NT2/D1 (cell line): ENCODE data around the gene HABP2.

Experiments
- DNase-seq: peaks from one replicate; pipeline ENCODE4 v3.0.0-alpha.2; 2011; ENCODE audit warnings: low read depth, low spot score
- H3K27me3 ChIP-seq: 2 replicates; pipeline ENCODE4 v1.6.0; 2011; ENCODE audit warnings: mild to moderate bottlenecking; ENCODE audit not compliant: insufficient read length, insufficient read depth
- H3K36me3 ChIP-seq: 2 replicates; pipeline ENCODE4 v1.6.1; 2011; ENCODE audit warnings: mild to moderate bottlenecking, low read length, mixed read lengths; ENCODE audit not compliant: insufficient read depth, insufficient read length
- H3K4me1 ChIP-seq: 2 replicates; pipeline ENCODE4 v1.5.1; 2011; ENCODE audit not compliant: insufficient read depth, insufficient read length
- H3K4me3 ChIP-seq: 2 replicates; pipeline ENCODE4 v1.5.1; 2011; ENCODE audit warnings: low read depth; ENCODE audit not compliant: insufficient read length
- H3K9ac ChIP-seq: 2 replicates; pipeline ENCODE4 v1.6.0; 2011; ENCODE audit warnings: low read depth; ENCODE audit not compliant: insufficient read length
- H3K9me3 ChIP-seq: 2 replicates; pipeline ENCODE4 v1.5.1; 2011; ENCODE audit warnings: mild to moderate bottlenecking, low read length; ENCODE audit not compliant: insufficient read depth
- SUZ12 ChIP-seq: IDR thresholded peaks from 2 replicates; pipeline ENCODE4 v1.6.1; 2011; ENCODE audit not compliant: insufficient read length, insufficient read depth; ENCODE audit errors: extremely low read depth
- YY1 ChIP-seq: IDR thresholded peaks from 2 replicates; pipeline ENCODE4 v1.6.1; 2011; ENCODE audit not compliant: insufficient read length, insufficient read depth
- ZNF274 ChIP-seq: IDR thresholded peaks from 2 replicates; pipeline ENCODE4 v1.6.1; 2011; ENCODE audit warnings: mild to moderate bottlenecking, low read depth, low read length

HABP2 gene

GRCh38 chr10:113555245-113555644 lies 2.4 kb downstream of the HABP2 start:
- DNase-seq: no peak
- H3K9me3 ChIP-seq: 0 out of 2 replicates have a peak, but pooled peaks cover 1% of the 10 kb centered on the region
- peaks cover 11% of the 10 kb centered on the region for H3K27me3 ChIP-seq
- no peak overlapping the region for H3K4me3 ChIP-seq
- no peak overlapping the region for H3K9ac ChIP-seq
- H3K4me1 ChIP-seq: peaks cover 18% of the 10 kb centered on the region
- TF ChIP-seq SUZ12 (no peak), ZNF274 (no peak), YY1 (no peak)
- no peaks in the 10 kb centered on the region for H3K36me3 ChIP-seq

GRCh38 chr10:113555751-113556150 lies 2.9 kb downstream of the HABP2 start:
- Histone ChIP-seq H3K4me3 (no peak overlapping the region), H3K9ac (no peak overlapping the region), H3K36me3 (no peaks in the 10 kb centered on the region), H3K27me3 (peaks cover 16% of the 10 kb centered on the region), H3K9me3 (0 out of 2 replicates have a peak, but pooled peaks cover 5% of the 10 kb centered on the region), H3K4me1 (peaks cover 20% of the 10 kb centered on the region)
- peak; percentile 30 for DNase-seq
- TF ChIP-seq ZNF274 (no peak), YY1 (no peak), SUZ12 (no peak)

DNA sequence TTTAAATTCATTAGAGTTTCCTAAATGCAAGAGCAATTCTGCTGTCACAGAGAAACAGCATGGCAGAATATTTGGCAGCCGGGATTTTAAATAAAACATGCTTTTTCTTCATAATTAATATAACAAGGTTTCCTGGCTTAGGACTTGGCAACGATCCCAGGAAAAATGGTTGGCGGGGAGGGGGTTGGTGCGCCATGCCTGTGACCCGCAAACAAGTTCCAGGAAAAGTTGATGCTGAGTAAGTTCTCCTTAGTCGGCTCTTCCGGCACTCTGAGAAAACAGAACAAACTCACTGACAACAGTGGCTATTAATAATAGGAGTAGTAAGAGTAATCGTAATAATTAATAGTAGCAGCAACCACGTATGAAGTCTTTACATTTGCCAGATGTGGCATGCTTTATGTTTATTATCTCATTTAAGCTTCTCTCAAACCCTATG lies 4.6 kb downstream of the HABP2 start:
- Histone ChIP-seq H3K4me3 (no peak overlapping the region), H3K36me3 (no peaks in the 10 kb centered on the region), H3K27me3 (peaks cover 31% of the 10 kb centered on the region), H3K4me1 (peaks cover 20% of the 10 kb centered on the region), H3K9me3 (0 out of 2 replicates have a peak, but pooled peaks cover 5% of the 10 kb centered on the region), H3K9ac (no peak overlapping the region)
- TF ChIP-seq SUZ12 (no peak), ZNF274 (no peak), YY1 (no peak)
- DNase-seq: no peak

GRCh38 chr10:113557903-113558321 lies 5.1 kb downstream of the HABP2 start:
- DNase-seq: peak; percentile 52
- Histone ChIP-seq H3K9me3 (0 out of 2 replicates have a peak, but pooled peaks cover 5% of the 10 kb centered on the region), H3K9ac (no peak overlapping the region), H3K36me3 (no peaks in the 10 kb centered on the region), H3K27me3 (peaks cover 32% of the 10 kb centered on the region), H3K4me1 (peaks cover 20% of the 10 kb centered on the region), H3K4me3 (no peak overlapping the region)
- TF ChIP-seq YY1 (no peak), SUZ12 (no peak), ZNF274 (no peak)

DNA sequence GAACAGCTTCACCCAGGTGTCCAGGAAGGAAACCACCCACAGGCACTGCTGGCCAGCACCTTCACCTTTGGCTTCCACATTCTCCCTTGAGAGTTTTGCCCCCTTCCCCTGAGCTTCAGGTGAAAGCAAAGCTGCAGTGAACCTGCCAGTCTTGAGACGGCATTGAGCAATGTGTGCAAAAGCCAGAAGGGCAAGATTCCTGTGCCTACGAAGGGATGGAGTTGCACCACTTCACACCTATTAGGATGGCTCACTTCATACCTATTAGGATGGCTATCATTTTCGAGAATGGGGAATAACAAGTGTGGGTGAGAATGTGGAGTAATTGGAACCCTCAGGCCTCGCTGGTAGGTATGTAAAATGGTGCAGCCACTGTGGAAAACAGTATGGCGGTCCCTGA lies 7.2 kb downstream of the HABP2 start:
- H3K4me1 ChIP-seq: peaks cover 17% of the 10 kb centered on the region
- no peak for DNase-seq
- no peak for TF ChIP-seq SUZ12
- TF ChIP-seq ZNF274: no peak
- no peak for TF ChIP-seq YY1
- H3K9ac ChIP-seq: no peak overlapping the region
- no peaks in the 10 kb centered on the region for H3K36me3 ChIP-seq
- H3K9me3 ChIP-seq: 0 out of 2 replicates have a peak, but pooled peaks cover 5% of the 10 kb centered on the region
- H3K27me3 ChIP-seq: peaks cover 33% of the 10 kb centered on the region
- H3K4me3 ChIP-seq: no peak overlapping the region

DNA sequence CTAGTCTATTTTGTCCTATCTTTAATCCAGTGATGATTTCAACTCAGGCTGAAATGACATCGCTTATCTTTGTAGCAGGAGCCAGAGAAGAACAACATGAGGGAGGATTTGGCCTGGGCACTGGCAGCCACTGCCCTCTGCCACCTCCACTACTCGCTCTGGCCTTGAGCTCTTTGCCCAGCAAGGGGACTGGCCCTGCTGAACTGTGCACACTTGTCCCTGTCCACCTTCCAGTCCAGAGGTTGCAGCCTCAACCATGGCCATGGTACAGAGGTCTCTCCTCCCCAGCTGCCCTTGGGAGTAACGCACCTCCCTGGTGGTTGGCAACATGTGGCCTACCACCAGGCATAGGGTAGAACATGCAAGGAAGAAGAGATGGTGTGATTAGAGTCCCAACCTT lies 8.4 kb downstream of the HABP2 start:
- Histone ChIP-seq H3K36me3 (no peaks in the 10 kb centered on the region), H3K4me3 (no peak overlapping the region), H3K9ac (no peak overlapping the region), H3K4me1 (peaks cover 15% of the 10 kb centered on the region), H3K9me3 (0 out of 2 replicates have a peak, but pooled peaks cover 5% of the 10 kb centered on the region), H3K27me3 (peaks cover 33% of the 10 kb centered on the region)
- TF ChIP-seq SUZ12 (no peak), YY1 (no peak), ZNF274 (no peak)
- no peak for DNase-seq

DNA sequence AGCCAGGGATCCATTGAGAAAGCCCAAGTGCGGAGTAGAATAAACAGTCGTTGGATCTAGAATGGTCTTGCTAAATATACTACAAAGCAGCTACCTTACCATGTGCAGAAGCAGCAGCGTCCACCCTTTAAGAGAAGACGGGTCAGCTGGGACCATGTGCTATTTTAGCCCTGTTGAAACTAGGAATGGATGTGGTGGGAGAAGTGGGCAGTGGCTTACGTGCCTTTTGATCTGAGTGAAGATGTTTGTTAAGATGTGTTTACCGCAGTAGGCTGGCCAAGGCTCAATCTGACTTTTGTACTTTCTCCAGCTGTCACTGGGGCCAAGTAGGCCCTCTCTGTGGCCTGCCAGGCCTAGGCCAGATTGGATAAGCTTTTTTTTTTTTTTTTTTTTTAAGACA lies 9.2 kb downstream of the HABP2 start:
- Histone ChIP-seq H3K9me3 (0 out of 2 replicates have a peak, but pooled peaks cover 5% of the 10 kb centered on the region), H3K4me1 (peaks cover 10% of the 10 kb centered on the region), H3K9ac (no peak overlapping the region), H3K36me3 (no peaks in the 10 kb centered on the region), H3K27me3 (peaks cover 30% of the 10 kb centered on the region), H3K4me3 (no peak overlapping the region)
- no peak for TF ChIP-seq ZNF274
- no peak for TF ChIP-seq SUZ12
- TF ChIP-seq YY1: no peak
- no peak for DNase-seq

GRCh38 chr10:113562704-113563103 lies 9.9 kb downstream of the HABP2 start:
- H3K9ac ChIP-seq: no peak overlapping the region
- H3K36me3 ChIP-seq: no peaks in the 10 kb centered on the region
- peaks cover 29% of the 10 kb centered on the region for H3K27me3 ChIP-seq
- TF ChIP-seq ZNF274: no peak
- TF ChIP-seq SUZ12: no peak
- TF ChIP-seq YY1: no peak
- H3K4me3 ChIP-seq: no peak overlapping the region
- peaks cover 10% of the 10 kb centered on the region for H3K4me1 ChIP-seq
- no peak for DNase-seq
- H3K9me3 ChIP-seq: 0 out of 2 replicates have a peak, but pooled peaks cover 5% of the 10 kb centered on the region
